Activated naive CD4-positive, alpha-beta T cell treated with anti-CD3 and anti-CD28 coated beads, Interleukin-2, amount 50 U/mL, for 72 hours (primary cell): ENCODE results near the gene MYLK3. TPM values are rescaled to one million over a fixed set of nuclear protein-coding genes. Genes with fewer than 3 reads are reported as not detected.

ENCODE experiments used
- ATAC-seq, 2 donors: fragments of 150-1000 bp; cut with Tn5 transposase; 2 replicates each; pipeline ENCODE4 v1.10.0; 2021; ENCODE audit warnings: mild to moderate bottlenecking in 2 of 2, moderate library complexity in 2 of 2
- DNase-seq, 2 donors: peaks; one replicate each; pipeline ENCODE4 v3.0.0; 2021 to 2022; ENCODE audit warnings: low spot score in 2 of 2
- H3K27ac Mint-ChIP-seq, 2 donors: one replicate each; pipeline ENCODE4 v1.8.0; 2022; ENCODE audit warnings: mild to moderate bottlenecking in 2 of 2, mixed read lengths in 2 of 2
- H3K36me3 Mint-ChIP-seq, 2 donors: one replicate each; pipeline ENCODE4 v1.8.0; 2022; ENCODE audit warnings: mixed read lengths in 2 of 2
- H3K9me3 Mint-ChIP-seq, 2 donors: one replicate each; pipeline ENCODE4 v1.8.0; 2022; ENCODE audit warnings: mixed read lengths in 2 of 2
- total RNA-seq, 2 donors: library from RNA; stranded (reverse); gene quantifications; one replicate each; pipeline ENCODE4 v1.2.3, GENCODE V29; 2022

The MYLK3 gene
- total RNA-seq, 2 donors from 2014 or later = 0.50 to 0.51 TPM

- no peak for ATAC-seq
- Mint-ChIP-seq H3K9me3 (no peaks in the 10 kb centered on the region), H3K36me3 (no peaks in the 10 kb centered on the region), H3K27ac (no peak overlapping the region)
- DNase-seq = no peak
Observed at GRCh38 chr16:46714797-46715591, 33.1 kb downstream of the MYLK3 start.

GRCh38 chr16:46713634-46714033, 34.5 kb downstream of the MYLK3 start:
- DNase-seq = no peak
- no peak for ATAC-seq
- no peaks in the 10 kb centered on the region for H3K36me3 Mint-ChIP-seq
- no peaks in the 10 kb centered on the region for H3K9me3 Mint-ChIP-seq
- no peak overlapping the region for H3K27ac Mint-ChIP-seq

- DNase-seq = no peak
- Mint-ChIP-seq H3K27ac (no peak overlapping the region), H3K9me3 (no peaks in the 10 kb centered on the region), H3K36me3 (no peaks in the 10 kb centered on the region)
- no peak for ATAC-seq
Observed at GRCh38 chr16:46712911-46713310, 35.2 kb downstream of the MYLK3 start.

- Mint-ChIP-seq H3K9me3 (no peaks in the 10 kb centered on the region), H3K36me3 (no peaks in the 10 kb centered on the region), H3K27ac (no peak overlapping the region)
- no peak for DNase-seq
- ATAC-seq = no peak
Observed at GRCh38 chr16:46711106-46712058, 36.8 kb downstream of the MYLK3 start.

GRCh38 chr16:46709469-46710005, 38.6 kb downstream of the MYLK3 start:
- Mint-ChIP-seq H3K9me3 (no peaks in the 10 kb centered on the region), H3K36me3 (no peaks in the 10 kb centered on the region), H3K27ac (no peak overlapping the region)
- no peak for DNase-seq
- no peak for ATAC-seq

GRCh38 chr16:46706642-46707041, 41.5 kb downstream of the MYLK3 start:
- no peak for DNase-seq
- Mint-ChIP-seq H3K36me3 (no peaks in the 10 kb centered on the region), H3K9me3 (no peaks in the 10 kb centered on the region), H3K27ac (no peak overlapping the region)
- peak in 1 of 2 donors; percentile 65 for ATAC-seq

- H3K9me3 Mint-ChIP-seq = no peaks in the 10 kb centered on the region
- no peak overlapping the region for H3K27ac Mint-ChIP-seq
- no peaks in the 10 kb centered on the region for H3K36me3 Mint-ChIP-seq
- ATAC-seq (no peak), DNase-seq (no peak)
Observed at GRCh38 chr16:46702030-46702429, 46.1 kb downstream of the MYLK3 start.

- no peaks in the 10 kb centered on the region for H3K36me3 Mint-ChIP-seq
- H3K9me3 Mint-ChIP-seq = no peaks in the 10 kb centered on the region
- ATAC-seq (no peak), DNase-seq (no peak)
- no peak overlapping the region for H3K27ac Mint-ChIP-seq
Observed at GRCh38 chr16:46701615-46702014, 46.5 kb downstream of the MYLK3 start.

GRCh38 chr16:46700048-46700447, 48.1 kb downstream of the MYLK3 start:
- ATAC-seq = no peak
- Mint-ChIP-seq H3K36me3 (peaks cover 10 to 12% of the 10 kb centered on the region in 2 donors), H3K9me3 (no peaks in the 10 kb centered on the region), H3K27ac (no peak overlapping the region)
- DNase-seq = no peak

GRCh38 chr16:46696957-46697356, 51.2 kb downstream of the MYLK3 start:
- no peak overlapping the region for H3K27ac Mint-ChIP-seq
- H3K36me3 Mint-ChIP-seq = peaks cover 19 to 23% of the 10 kb centered on the region in 2 donors

GRCh38 chr16:46695937-46696336, 52.2 kb downstream of the MYLK3 start:
- DNase-seq = no peak
- no peak for ATAC-seq
- Mint-ChIP-seq H3K36me3 (peaks cover 27 to 33% of the 10 kb centered on the region in 2 donors), H3K27ac (no peak overlapping the region), H3K9me3 (no peaks in the 10 kb centered on the region)

More at GRCh38 chr16:46696957-46697356, 51.2 kb downstream of the MYLK3 start:
- DNase-seq (no peak), ATAC-seq (no peak)
- no peaks in the 10 kb centered on the region for H3K9me3 Mint-ChIP-seq

- peaks cover 28 to 34% of the 10 kb centered on the region in 2 donors for H3K36me3 Mint-ChIP-seq
- ATAC-seq = no peak
- H3K9me3 Mint-ChIP-seq = no peaks in the 10 kb centered on the region
- no peak overlapping the region for H3K27ac Mint-ChIP-seq
- DNase-seq = no peak
Observed at GRCh38 chr16:46693598-46693997, 54.5 kb downstream of the MYLK3 start.

GRCh38 chr16:46691726-46692125, 56.4 kb downstream of the MYLK3 start:
- Mint-ChIP-seq H3K36me3 (peaks cover 34% of the 10 kb centered on the region in 2 donors), H3K27ac (no peak overlapping the region), H3K9me3 (no peaks in the 10 kb centered on the region)
- ATAC-seq (no peak), DNase-seq (no peak)

GRCh38 chr16:46690281-46691178, 57.6 kb downstream of the MYLK3 start:
- no peak for ATAC-seq
- no peak for DNase-seq
- peaks cover 26 to 29% of the 10 kb centered on the region in 2 donors for H3K36me3 Mint-ChIP-seq
- no peak overlapping the region for H3K27ac Mint-ChIP-seq
- no peaks in the 10 kb centered on the region for H3K9me3 Mint-ChIP-seq

GRCh38 chr16:46689365-46690280, 58.5 kb downstream of the MYLK3 start, which contains the start of gene ORC6:
TSS of gene ORC6 (plus strand) at chr16:46689659. CDS start at chr16:46689706, 47 bp downstream.
- no peak within 1 kb of the TSS for H3K27ac Mint-ChIP-seq
- DNase-seq = peak; percentile 93 to 97

More at GRCh38 chr16:46689365-46690280, 58.5 kb downstream of the MYLK3 start, which contains the start of gene ORC6:
- no peaks in the 10 kb centered on the region for H3K9me3 Mint-ChIP-seq
- peaks cover 17 to 20% of the 10 kb centered on the region in 2 donors for H3K36me3 Mint-ChIP-seq
- peak; percentile 84 to 87 for ATAC-seq
